NCI-H2196 (cell line): Measurements from ENCODE around the gene PDE8A.

Experiments
- DNase-seq: peaks from one replicate; lab custom pipeline; 2025; ENCODE audit not compliant: unreplicated experiment; lab: John Stamatoyannopoulos, UW

PDE8A gene

GRCh38 chr15:85072917-85073316 lies 91.3 kb downstream of the PDE8A start:
- DNase-seq, result no peak

GRCh38 chr15:85073556-85074194 lies 92.0 kb downstream of the PDE8A start:
- no peak for DNase-seq

GRCh38 chr15:85086855-85087254 lies 105.2 kb downstream of the PDE8A start:
- no peak for DNase-seq

- no peak for DNase-seq
These were observed 106.6 kb downstream of the PDE8A start for GRCh38 chr15:85088300-85088699.

- DNase-seq, result no peak
These were observed 108.4 kb downstream of the PDE8A start for GRCh38 chr15:85089929-85090597.

GRCh38 chr15:85091990-85092389 lies 110.3 kb downstream of the PDE8A start:
- no peak for DNase-seq

GRCh38 chr15:85094685-85095084 lies 113.0 kb downstream of the PDE8A start:
- DNase-seq, result no peak

- no peak for DNase-seq
These were observed 113.9 kb downstream of the PDE8A start for GRCh38 chr15:85095566-85095965.

- DNase-seq, result no peak
These were observed 115.6 kb downstream of the PDE8A start for GRCh38 chr15:85097250-85097649.

- no peak for DNase-seq
These were observed 116.1 kb downstream of the PDE8A start for GRCh38 chr15:85097725-85098124.

GRCh38 chr15:85099195-85099803 lies 117.6 kb downstream of the PDE8A start:
- no peak for DNase-seq

- no peak for DNase-seq
These were observed 118.7 kb downstream of the PDE8A start for GRCh38 chr15:85100186-85100937.

- DNase-seq, result no peak
These were observed 122.9 kb downstream of the PDE8A start for GRCh38 chr15:85104584-85104983.

- no peak for DNase-seq
These were observed 126.5 kb downstream of the PDE8A start for GRCh38 chr15:85108136-85108535.

GRCh38 chr15:85109333-85109732 lies 127.7 kb downstream of the PDE8A start:
- no peak for DNase-seq

- DNase-seq, result no peak
These were observed 131.3 kb downstream of the PDE8A start for GRCh38 chr15:85112997-85113396.

- DNase-seq, result no peak
These were observed 133.2 kb downstream of the PDE8A start for GRCh38 chr15:85114886-85115285.

- DNase-seq, result no peak
These were observed 134.4 kb downstream of the PDE8A start for GRCh38 chr15:85116066-85116465.

- DNase-seq, result no peak
These were observed 134.8 kb downstream of the PDE8A start for GRCh38 chr15:85116494-85116893.

- no peak for DNase-seq
These were observed 135.4 kb downstream of the PDE8A start for GRCh38 chr15:85116925-85117646.

- DNase-seq, result no peak
These were observed 136.5 kb downstream of the PDE8A start for GRCh38 chr15:85118173-85118572.
